Measurements from ENCODE around the gene DOCK7. TPM values are rescaled to one million over a fixed set of nuclear protein-coding genes. Genes with fewer than 3 reads are reported as not detected.
"Not testable (repeated sequence)": the region's sequence is repeated elsewhere in the genome, so short reads cannot be mapped to it uniquely, and the experiment has no call there.

DOCK7 gene
- total and polyA plus RNA-seq, 7 donors = 6.5 to 54.8 (median 32.4) TPM

DNA sequence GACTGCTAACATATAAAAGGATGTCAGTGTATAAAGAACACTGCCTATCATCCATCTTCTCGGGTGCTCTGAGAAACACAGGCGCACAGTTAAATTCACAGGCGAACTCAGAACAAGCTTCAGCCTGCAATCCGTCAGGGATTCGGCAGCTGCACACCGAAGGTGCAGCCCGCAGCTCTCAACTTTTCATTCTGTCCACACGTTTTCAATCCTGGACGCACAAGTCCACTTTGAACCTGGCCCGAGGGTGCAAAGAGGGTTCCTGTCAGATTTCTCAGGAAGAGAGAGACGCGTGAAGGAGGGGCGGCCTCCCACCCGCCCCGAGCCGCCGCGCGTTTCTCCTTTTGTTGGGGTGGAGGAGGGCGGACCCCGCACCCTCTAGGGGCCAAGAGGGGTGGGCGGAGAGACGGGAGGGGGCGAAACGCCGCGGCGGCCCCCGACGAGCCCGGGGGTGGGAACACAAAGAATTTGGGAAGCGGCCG lies 724 bp downstream of the DOCK7 start:
- peak; percentile 66 for DNase-seq
- Histone ChIP-seq H3K4me3 (peak overlapping the region; percentile 81 to 92 (median 88)), H3K36me3 (no peaks in the 10 kb centered on the region), H3K27me3 (no peaks in the 10 kb centered on the region), H3K27ac (peak overlapping the region; percentile 81 to 88 (median 84)), H3K9me3 (no peaks in the 10 kb centered on the region), H3K4me1 (peaks cover 0 to 64% (median 49%) of the 10 kb centered on the region in 4 donors)
- intact Hi-C loops (cut with DNase I) = loop anchor here (5.0 kb wide), 1 partner anchor 60 kb away; no protein-coding TSS in a partner anchor
- no peak for TF ChIP-seq POLR2A (IDR thresholded peaks at IDR 0.05)
- TF ChIP-seq EP300 (IDR thresholded peaks at IDR 0.05) = no peak
- TF ChIP-seq POLR2AphosphoS5 (IDR thresholded peaks at IDR 0.05) = peak in 1 of 4 donors; percentile 23
- TF ChIP-seq, protein P1, sequence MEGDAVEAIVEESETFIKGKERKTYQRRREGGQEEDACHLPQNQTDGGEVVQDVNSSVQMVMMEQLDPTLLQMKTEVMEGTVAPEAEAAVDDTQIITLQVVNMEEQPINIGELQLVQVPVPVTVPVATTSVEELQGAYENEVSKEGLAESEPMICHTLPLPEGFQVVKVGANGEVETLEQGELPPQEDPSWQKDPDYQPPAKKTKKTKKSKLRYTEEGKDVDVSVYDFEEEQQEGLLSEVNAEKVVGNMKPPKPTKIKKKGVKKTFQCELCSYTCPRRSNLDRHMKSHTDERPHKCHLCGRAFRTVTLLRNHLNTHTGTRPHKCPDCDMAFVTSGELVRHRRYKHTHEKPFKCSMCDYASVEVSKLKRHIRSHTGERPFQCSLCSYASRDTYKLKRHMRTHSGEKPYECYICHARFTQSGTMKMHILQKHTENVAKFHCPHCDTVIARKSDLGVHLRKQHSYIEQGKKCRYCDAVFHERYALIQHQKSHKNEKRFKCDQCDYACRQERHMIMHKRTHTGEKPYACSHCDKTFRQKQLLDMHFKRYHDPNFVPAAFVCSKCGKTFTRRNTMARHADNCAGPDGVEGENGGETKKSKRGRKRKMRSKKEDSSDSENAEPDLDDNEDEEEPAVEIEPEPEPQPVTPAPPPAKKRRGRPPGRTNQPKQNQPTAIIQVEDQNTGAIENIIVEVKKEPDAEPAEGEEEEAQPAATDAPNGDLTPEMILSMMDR (IDR thresholded peaks at IDR 0.05) = no peak
- WGBS, 2 donors = 1% methylated on average over 33 of the region's 33 CpGs

DNA sequence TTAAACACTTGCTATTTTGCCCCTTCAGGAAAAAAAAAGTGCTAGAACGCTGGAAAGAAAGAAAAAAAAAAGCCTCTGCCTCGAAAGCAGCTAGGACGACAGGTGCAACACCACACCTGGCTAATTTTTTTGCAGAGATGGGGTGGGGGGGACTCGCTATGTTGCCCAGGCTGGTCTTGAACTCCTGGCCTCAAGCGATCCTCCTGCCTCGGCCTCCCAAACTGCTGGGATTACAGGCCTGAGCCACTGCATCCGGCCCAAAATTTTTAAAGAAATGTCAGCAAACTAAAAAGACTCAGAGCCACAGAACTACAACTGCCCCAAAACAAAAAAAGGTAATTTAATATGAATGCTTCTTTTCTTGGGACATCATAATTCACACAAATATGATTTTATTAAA lies 1.4 kb downstream of the DOCK7 start:
- H3K4me1 ChIP-seq = peaks cover 0 to 66% (median 49%) of the 10 kb centered on the region in 4 donors
- intact Hi-C loops (cut with DNase I) = loop anchor here (5.0 kb wide), 1 partner anchor 60 kb away; no protein-coding TSS in a partner anchor

DNA sequence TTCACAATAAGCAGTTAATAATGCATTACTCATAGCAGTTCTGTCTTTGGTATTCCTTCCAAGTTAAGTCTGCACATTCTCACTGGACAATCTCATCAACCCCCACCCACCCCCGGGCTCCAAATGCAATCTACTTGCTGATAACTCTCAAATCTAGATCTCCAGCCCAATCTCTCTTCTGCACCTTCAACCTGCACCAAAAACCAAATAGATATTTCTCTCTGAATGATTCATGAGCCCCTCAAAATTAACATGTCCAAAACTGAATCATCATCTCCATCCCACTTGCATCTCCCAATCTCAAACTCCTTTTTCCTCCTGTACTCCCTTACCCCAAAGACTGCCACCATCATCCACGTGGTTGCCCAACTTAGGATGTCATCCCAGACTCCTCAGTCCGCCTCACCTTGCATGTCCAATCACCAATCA lies 2.7 kb downstream of the DOCK7 start:
- no peaks in the 10 kb centered on the region for H3K27me3 ChIP-seq
- no peak for TF ChIP-seq EP300 (IDR thresholded peaks at IDR 0.05)
- no peak for TF ChIP-seq POLR2AphosphoS5 (IDR thresholded peaks at IDR 0.05)
- TF ChIP-seq, protein P1 (IDR thresholded peaks at IDR 0.05) = no peak
- no peak for TF ChIP-seq POLR2A (IDR thresholded peaks at IDR 0.05)
- no peak for DNase-seq
- H3K4me3 ChIP-seq = no peak overlapping the region
- peaks cover 0 to 53% (median 37%) of the 10 kb centered on the region in 4 donors for H3K4me1 ChIP-seq
- no peaks in the 10 kb centered on the region for H3K36me3 ChIP-seq
- 75 to 87% methylated on average over 3 of the region's 3 CpGs for WGBS, 2 donors
- intact Hi-C loops (cut with DNase I) = loop anchor here (5.0 kb wide), 1 partner anchor 62 kb away; no protein-coding TSS in a partner anchor
- no peaks in the 10 kb centered on the region for H3K9me3 ChIP-seq
- no peak overlapping the region for H3K27ac ChIP-seq

More for the DNA sequence above, 1.4 kb downstream of the DOCK7 start:
- TF ChIP-seq EP300 (IDR thresholded peaks at IDR 0.05) (no peak), POLR2AphosphoS5 (IDR thresholded peaks at IDR 0.05) (no peak), POLR2A (IDR thresholded peaks at IDR 0.05) (no peak)
- TF ChIP-seq, protein P1 (IDR thresholded peaks at IDR 0.05) = no peak
- peak overlapping the region in 2 of 4 donors; percentile 84 to 88 for H3K27ac ChIP-seq
- WGBS, 2 donors = 43 to 79% methylated on average over 7 of the region's 7 CpGs
- H3K27me3 ChIP-seq = no peaks in the 10 kb centered on the region
- no peaks in the 10 kb centered on the region for H3K36me3 ChIP-seq
- no peaks in the 10 kb centered on the region for H3K9me3 ChIP-seq
- peak overlapping the region; percentile 81 to 92 (median 88) for H3K4me3 ChIP-seq
- no peak for DNase-seq

DNA sequence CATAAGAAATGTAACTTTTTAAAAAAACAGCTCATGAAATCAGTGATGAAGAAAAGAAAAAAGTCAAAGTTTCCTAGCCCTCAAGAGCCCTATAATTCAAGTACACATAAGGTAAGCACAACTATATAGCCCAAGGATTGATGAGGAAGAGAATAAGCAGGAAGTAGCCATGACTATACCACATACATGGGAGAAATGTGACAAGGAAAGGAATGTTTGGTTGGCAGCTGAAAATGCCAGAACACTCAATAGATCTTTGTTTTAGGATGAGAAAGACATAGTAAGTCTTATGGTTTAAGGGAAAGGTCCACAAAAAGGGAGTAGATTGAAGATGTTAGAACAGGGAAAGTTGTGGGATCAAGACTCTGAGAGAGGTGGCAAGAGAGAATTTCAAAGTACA lies 5.7 kb downstream of the DOCK7 start:
- Histone ChIP-seq H3K27ac (no peak overlapping the region), H3K27me3 (no peaks in the 10 kb centered on the region), H3K9me3 (no peaks in the 10 kb centered on the region), H3K4me1 (peaks cover 0 to 32% (median 20%) of the 10 kb centered on the region in 4 donors), H3K36me3 (no peaks in the 10 kb centered on the region), H3K4me3 (no peak overlapping the region)
- intact Hi-C loops (cut with DNase I) = no loop called here
- DNase-seq = no peak
- TF ChIP-seq, protein P1 (IDR thresholded peaks at IDR 0.05) = no peak
- no peak for TF ChIP-seq POLR2AphosphoS5 (IDR thresholded peaks at IDR 0.05)
- TF ChIP-seq POLR2A (IDR thresholded peaks at IDR 0.05) = no peak
- no peak for TF ChIP-seq EP300 (IDR thresholded peaks at IDR 0.05)

DNA sequence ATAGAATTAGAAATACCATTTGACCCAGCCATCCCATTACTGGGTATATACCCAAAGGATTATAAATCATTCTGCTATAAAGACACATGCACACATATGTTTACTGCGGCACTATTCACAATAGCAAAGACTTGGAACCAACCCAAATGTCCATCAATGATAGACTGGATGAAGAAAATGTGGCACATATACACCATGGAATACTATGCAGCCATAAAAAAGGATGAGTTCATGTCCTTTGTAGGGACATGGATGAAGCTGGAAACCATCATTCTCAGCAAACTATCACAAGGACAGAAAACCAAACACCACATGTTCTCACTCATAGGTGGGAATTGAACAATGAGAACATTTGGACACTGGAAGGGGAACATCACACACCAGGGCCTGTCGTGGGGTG lies 7.2 kb downstream of the DOCK7 start:
- H3K36me3 ChIP-seq; H3K4me3 ChIP-seq; intact Hi-C loops (cut with DNase I); H3K9me3 ChIP-seq; H3K27me3 ChIP-seq; H3K27ac ChIP-seq; DNase-seq: not testable (repeated sequence)
- 92 to 93% methylated on average over 2 of the region's 2 CpGs for WGBS, 2 donors
- H3K4me1 ChIP-seq = peaks cover 0 to 21% (median 12%) of the 10 kb centered on the region in 4 donors

DNA sequence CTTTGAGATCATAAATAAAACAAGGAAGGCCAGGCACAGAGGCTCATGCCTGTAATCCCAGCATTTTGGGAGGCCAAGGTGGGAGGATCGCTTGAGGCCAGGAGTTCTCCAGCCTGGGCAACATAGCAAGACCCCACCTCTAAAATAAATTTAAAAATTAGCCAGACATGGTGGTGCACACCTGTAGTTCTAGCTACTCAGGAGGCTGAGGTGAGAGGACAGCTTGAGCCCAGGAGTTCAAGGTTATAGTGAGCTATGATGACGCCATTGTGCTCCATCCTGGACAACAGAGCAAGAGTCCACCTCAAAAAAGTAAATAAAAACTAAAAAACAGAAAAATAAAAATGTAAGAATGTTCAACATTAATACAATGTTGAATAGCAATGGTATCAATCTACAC lies 10.4 kb downstream of the DOCK7 start:
- 92 to 95% methylated on average over 2 of the region's 2 CpGs for WGBS, 2 donors
- DNase-seq; H3K27me3 ChIP-seq; H3K4me3 ChIP-seq; intact Hi-C loops (cut with DNase I); H3K36me3 ChIP-seq; H3K9me3 ChIP-seq; H3K27ac ChIP-seq: not testable (repeated sequence)
- peaks cover 0 to 21% (median 6%) of the 10 kb centered on the region in 4 donors for H3K4me1 ChIP-seq
